Ramos (cell line): ENCODE data around the gene TPPP2.

Experiments
- in situ Hi-C: fragments of 300-500 bp; cut with MboI; formaldehyde crosslinking; loops from one replicate; pipeline ENCODE4 v1.14.3; 2022; ENCODE audit warnings: low sequenced_read_pairs; ENCODE audit not compliant: unreplicated experiment

The TPPP2 gene

DNA sequence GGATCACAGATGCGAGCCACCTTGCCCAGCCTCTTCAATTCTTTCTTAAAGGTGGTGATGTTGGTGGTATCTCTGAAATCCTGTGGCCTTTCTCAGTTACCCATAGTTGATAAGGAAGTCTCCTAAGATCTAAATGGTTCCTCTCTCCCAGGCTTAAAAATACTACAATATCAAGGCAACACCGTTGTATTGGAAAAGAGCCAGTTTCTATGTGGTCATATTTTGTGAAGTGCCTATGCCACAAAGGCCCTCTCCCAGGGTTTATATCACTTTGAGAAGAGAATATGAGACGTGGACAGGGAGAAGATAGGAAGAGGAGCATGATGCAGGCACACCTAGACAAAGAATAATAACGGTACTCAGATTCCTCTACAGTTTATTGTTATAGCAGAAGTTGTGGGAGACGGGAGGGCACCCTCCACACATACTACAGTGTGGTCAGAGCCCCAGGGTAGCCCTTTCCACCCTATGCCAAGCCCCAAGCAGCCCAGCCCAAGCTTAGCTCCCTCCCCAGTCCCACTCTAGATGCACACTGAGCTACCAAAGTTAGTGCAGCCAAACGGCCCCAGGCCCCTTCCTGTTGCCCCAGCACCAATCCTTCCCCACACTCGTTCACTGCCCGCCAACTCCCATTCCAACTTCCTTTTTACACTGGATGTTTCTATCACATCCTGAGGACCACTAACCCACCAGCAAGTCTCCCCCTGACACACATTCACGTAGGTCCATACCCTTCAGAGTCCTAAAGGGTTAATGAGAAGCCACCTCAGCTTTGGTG lies 13.4 kb upstream of the TPPP2 start:
- in situ Hi-C loops, result no loop called here

DNA sequence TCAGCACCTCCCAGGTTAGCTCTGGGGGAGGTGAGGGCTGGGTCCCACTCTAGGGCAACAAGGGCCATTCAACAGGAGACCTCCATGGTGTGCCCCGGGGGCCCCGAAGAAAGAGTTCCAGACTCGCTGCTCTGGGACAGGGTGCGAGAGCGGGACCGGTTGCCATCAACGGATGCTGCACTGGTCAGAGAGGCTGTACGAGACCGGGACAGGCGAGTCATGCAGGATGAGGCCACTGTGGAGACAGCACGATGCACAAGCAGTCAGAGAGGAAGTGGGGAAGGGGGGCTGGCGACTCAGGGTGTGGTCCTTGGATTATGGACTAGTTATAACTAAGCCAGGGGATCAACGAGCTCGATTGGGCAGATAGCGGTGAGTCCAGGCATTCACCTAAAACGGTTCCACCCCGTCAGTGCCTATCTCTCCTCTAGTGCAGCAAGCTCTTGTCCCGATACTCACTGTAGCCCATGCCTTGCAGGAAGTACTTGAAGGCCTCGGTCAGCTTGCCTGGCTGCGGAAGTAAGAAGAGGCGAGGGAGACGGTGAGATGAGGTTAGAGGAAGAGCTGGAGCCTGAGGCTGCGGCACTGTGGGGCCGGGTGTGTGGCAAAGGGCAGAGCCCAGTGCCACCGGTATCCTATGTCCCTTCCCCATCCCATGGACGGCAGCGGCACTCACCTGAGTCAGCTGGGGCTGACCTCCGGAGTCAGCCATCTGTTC lies 12.3 kb upstream of the TPPP2 start:
- in situ Hi-C loops, result no loop called here

DNA sequence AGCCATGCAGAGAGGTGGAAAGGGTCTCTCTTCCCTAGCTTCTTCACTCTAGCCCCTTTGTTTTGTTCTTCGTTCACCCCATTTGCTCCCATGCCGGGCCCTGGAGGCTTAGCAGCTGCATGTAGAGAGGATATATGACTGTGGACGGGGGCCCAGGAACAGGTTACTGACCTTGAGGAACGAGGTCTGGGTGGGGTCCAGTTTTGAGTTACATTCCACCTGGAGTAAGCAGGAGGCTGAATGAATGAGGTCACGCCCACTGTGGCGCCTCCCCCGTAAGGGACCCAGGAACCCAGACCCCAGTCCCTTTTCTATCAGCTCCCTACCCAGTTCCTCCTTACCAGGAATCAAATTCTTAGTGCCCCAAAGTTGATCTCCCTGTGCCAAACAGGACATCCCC lies 11.7 kb upstream of the TPPP2 start:
- in situ Hi-C loops, result no loop called here

DNA sequence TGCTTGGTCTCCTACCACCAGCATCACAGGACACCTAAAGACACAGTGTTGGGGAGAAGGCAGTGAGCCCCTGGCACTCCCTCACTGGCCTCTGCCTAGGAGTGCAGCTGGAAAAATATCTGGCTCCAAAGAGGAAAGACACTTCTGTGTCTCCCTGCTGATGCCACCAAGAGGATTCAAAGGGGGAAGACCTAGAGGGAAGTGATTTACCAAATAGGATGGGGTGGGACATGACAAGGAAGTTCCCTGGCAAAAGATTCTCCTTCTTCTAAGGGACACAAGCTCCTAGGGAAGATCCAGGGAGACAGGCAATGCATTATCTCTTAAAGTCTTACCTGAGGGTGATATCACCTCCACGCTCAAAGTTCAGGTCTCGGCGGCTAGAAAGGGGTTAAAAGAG lies 11.2 kb upstream of the TPPP2 start:
- in situ Hi-C loops, result no loop called here

DNA sequence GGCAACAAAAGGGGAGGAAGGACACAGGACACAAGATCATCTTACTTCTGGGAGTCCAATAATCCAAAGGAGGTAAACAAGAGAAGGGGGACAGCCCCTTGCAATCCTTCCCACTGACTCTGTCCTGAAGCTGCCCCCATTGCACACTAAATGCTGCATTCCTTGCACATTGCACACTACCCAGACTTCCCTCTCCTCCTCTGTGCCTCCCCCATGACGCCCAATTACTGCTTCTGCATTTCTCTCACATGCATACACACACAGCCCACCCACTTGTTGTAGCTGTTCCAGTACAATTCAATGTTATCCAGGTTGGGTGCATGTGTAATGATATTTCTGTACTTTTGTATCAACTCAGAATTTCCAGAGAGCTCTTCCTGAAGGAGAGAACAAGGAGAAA lies 10.7 kb upstream of the TPPP2 start:
- in situ Hi-C loops, result no loop called here

DNA sequence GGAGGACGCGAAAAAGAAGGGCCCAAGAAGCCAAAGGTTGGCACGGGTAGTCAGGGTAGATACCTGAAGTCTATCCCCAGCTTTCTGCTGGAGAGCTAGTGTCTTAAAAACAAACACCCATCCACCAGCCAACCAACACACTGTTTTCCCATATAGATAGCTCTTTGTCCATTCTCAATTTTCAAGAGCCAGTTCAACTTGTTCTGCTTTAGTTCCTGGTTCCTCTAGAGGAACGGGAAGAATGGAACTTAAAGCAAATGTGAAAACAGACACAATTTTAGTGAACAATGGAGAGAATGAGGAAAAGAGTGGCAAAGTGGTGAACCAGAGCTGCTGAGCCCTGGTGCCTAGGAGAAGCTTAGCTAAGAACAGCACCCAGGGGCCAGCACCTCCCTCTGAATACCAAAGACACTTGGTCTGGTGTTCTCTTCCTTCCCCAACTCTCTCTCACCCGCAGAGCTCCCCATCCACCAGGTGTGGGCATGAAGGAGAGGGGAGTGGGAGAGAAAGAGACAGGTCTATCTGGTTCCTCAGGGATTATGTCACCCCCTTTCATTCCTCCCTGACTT lies 9.0 kb upstream of the TPPP2 start:
- in situ Hi-C loops, result no loop called here

DNA sequence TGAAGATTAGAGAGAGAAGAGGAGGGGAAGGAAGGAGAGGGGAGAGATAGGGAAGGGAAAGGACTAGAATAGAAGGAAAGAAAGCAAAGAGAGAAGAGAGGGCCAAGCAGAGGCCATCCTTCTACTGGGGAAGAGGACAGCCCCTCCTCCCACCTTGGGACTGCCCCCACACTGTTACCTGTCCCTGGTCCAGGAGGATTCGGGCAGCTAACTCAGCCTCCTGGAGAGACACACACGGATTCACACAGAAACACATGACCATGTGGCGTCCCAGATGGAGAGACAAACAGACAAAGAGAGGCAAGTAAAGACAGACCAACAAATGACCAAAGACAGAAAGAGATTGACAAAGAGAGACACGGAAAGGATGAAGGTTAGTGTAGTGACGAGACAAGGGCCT lies 7.3 kb upstream of the TPPP2 start:
- in situ Hi-C loops, result no loop called here

DNA sequence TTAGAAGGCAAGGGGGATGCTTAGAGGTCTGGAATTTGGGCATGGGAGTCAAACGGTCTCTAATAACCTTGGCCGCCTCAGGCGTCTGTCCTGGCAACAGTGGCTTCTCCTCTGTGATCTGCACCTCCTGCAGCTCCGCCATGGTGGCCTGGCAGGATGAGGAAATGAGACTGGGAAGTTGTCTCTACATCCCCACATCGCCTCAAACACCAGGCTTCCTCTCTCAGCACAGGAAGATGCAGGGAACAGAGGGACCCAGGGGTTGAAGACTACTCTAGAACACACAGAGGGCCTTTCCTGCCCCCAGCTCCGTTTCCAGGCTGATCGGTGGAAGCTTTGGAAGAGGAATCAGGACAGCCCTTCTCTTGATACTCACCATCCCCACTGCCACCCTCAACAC lies 6.8 kb upstream of the TPPP2 start:
- in situ Hi-C loops, result no loop called here

DNA sequence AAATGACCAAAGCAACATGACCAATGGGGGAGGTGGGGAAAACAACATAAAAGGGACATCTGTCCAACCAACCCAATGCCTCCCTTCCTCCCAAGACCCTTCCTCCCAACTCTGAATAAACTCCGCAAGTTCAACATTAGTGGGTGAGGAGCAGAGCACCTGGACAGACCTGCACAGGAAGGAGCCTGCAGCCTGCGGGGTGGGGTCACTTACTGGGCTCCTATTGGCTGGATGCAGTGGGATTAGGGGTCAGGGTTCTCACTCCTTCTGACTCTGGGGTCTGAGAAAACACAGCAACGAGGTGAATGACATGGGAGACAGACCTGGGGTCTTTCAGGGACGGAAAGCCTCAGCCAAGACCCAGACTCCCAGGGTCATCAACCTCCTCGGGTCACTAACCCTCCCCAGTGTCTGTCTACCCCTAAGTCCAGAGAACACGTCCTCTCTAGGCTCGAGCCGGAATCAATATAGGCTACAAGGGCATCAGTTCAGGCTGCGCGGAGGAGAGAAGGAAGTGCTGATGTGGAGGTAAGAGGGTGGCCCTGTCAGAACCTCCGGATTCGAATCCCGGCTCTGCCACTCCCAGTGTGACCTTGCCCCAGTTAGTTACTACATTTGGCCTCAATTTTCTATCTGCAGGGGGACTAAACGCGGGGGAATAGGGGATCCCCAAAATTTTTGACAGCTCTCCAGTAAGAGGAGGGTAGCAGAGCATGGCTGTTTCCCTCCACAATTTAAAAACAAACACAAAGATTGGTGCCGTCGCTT lies 6.0 kb upstream of the TPPP2 start:
- in situ Hi-C loops, result no loop called here

DNA sequence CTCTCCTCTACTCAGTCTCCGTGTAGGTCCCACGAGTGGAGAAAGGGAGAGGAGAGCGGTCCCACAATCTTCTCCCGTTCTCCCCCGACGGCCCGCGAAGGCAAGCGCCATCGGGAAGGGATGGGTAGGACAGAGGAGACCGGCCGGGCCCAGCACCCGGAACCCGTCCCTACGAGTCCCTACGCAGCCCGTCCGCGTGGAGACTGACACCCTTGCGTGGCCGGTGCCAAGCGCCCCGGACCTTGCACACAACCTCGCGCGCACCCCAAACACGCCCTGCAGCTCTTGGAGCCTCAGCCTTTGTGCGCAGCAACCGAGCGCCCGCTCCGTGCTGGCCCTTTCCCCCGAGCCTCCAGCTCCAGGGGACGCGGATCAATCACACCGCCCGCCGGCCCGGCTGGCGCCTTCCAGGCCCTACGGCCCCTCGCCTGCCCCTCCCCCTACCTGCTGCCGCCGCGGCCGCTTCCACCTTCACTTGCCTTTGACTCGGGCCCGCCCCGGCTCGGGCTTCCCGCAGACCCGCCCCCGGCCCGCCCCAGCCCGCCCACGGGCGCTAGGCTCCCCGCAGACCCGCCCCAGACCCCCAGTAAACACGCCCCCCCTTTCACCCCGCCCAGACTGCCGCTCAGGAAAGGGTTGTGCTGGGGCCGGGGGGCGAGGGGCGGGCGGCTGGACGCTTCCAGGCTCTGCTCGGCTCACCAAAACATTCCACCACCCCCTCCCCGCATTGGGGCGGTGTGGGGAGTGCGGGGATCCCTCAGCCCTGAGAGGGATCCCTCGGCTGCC lies 5.2 kb upstream of the TPPP2 start, which contains the start of gene NDRG2:
Gene NDRG2, minus strand, starts transcription at position 477 of the 786 bp plus-strand sequence. CDS start 1,746 bp downstream, outside the sequence.
- in situ Hi-C loops, result no loop called here

DNA sequence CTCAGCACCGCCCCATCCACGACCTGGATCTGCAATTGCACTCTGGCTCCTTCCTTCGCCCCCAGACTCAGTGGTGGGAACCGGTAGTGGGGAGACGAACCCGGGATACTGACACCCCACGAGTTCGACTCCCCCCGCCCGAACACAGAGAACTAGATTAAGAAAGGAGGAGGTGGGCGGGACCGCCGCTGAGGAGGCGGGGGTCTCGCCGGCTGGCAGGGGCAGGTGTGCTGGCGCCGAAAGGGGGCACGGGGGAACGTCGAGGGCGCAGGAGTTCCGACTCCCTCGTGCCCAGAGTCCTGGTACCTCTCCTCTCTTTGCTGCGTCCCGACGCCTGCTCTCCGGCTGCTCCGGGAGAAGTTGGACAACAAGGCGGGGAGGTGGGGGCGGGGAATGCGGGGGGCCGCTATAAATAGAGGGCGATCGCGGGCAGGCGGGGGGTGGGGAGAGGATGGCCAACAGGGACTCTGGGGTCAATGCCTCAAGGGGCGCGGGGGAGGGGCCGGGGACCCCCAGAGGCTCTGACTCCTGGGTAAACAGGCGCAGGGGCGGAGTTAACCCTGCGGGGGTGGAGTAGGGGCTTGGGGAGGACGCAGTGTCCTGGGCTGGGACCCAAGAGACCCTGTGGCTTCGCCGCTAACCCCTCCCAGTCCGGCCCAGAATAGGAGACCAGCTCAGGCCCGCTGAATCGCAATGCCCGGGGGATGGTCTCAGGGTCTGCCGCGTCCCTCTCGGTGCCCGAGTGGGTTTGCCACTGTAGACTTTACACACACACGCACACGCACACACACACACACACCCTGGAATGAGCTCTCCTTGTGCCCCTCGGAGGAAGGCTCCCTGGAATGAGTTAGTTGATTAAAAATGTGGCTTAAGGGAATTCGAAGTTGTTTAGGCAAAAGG lies 4.4 kb upstream of the TPPP2 start:
- in situ Hi-C loops, result no loop called here

DNA sequence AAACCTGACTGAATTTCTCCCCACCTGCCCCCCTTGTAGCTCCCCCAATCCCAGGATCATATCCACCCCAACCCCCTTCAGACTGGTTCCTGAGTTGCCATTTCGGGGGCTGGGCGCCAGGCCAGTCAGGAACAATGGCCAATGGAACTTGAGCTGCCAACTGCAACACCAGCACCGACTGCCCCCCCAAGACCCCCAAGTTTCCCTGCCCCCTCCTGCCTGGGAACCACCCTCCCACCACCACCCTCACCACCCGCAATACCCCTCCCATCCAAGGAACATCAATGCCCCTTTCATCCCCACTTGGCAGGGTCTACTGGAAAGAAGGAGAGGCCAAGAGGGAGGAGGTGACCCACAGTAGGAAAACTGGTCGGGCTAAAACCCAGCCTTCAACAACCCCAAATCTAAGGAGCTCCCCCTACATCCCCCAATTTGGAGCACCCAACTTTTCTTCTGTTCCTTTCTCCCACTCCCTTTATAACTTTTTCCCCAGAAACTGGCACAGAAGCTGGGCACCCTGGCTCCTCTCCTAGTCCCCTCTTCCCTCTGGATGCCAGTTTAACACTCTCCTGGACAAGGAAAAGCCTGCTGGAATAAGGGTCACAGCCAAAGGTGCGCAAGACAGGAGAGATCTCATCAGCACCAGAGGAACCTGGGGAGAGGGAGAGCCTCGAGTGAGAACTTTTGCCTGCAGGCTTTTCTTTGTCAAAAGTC lies 3.6 kb upstream of the TPPP2 start:
- in situ Hi-C loops, result no loop called here

DNA sequence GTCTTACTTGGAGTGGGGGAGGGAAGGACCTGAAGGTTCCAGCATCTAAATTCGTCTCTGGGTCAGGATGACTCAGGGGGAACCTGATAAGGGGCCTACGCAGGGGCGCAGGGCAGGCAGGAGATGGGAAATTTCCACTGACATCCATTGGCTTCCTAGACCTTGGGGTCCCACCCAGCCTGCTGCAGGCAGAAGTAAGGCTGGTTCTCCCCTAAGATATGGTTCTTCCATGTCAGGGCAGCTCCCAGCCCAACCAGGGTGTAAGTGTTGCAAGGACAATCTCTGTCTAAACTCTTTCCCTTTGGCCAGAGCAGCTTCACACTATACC lies 3.1 kb upstream of the TPPP2 start:
- in situ Hi-C loops, result no loop called here

DNA sequence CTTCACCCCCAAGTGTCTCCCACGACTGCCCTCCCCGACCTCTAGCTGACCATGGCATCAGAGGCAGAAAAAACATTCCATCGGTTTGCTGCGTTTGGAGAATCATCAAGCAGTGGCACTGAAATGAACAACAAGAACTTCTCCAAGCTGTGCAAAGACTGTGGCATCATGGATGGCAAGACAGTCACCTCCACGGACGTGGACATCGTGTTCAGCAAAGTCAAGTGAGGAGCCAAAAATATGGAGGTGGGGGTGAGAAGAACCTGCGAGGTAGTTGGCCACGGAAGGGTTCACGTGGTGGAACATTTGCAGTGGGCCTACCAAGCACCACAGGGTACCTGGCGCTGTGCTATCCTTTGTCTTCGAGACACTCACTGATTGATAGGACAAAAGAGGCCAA lies 514 bp downstream of the TPPP2 start:
- in situ Hi-C loops, result no loop called here

DNA sequence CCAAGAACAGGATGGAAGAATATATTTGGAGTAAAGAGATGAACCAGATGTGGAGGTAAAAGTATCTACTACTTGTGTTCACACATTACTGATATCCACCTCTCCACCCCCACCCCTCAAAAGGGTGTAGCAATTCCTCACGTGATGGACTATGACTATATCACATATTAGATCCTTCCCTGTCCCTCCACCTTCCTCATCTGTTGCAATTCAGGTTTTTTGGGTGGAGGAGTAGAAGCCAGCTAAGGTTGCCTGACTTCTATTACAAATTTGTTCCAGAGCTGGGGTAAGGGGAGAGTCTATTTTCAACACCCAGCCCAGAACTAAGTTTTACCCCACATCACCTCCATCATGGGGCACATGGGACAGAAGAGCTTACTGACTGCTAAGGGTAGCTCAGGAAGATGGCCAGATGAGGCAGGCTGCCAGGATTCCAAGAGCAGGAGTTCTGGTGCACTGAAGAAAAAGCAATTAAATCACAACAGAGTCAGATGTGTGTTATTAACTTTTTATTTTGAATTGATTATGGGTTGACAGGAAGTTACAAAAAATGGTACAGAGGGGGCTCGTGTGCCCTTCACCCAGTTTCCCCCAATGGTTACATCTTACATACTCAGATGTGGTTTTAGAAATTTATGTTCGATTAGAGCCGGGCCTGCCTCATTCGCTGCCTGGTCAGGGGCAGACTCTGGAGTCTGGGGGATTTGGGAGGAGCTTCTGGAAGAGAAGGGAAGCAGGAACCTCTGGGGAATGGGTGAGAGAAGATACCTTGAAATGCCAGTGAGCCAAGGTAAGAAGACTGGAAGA lies 2.5 kb downstream of the TPPP2 start:
- in situ Hi-C loops, result no loop called here

DNA sequence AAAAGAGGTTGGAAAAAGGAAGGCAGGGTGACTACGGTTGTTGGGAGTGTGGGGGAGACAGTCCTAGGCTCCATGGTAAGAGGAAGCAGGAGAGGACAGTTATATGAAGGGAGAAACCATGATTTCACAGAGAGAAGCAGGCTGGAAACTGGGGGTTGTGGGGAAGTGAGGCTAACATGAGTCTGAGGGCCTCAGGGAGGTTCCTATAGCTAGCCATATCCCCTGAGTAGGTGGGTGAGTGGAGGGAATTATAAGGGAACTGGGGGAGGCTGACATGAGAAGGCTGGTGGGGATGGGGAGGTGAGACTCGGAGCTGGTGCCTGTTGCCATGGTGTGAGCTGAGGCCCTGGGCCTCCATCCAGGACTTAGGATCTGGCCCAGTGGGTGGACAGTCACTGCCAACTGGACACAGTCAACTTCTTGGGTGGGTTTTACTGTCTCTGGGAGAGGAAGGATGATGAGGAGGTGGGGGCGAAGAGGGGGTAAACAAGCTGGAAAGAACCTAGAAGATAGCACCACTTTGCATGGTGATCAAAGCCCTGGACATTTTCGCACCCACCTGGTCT lies 3.2 kb downstream of the TPPP2 start:
- in situ Hi-C loops, result no loop called here

DNA sequence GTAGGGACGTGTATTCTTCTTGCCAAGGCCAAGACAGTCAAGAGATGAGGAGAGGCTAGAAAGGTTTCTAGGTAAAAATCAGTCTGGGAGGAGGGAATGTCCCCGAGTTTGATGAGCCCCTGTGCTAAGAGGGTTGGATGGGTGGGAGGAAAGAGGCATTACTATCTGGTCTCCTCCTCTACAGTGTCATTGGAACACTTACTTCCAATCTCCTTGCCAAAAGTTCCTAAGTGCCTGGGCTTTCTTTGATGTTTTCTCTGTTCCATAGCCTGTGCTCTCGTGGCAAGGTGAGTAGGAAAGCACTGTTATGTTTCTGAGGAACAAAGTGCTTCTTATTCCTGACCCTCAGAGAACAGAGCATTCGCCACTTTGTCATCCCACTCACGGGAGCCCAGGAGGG lies 4.7 kb downstream of the TPPP2 start, which contains the start of gene RNASE13:
Gene RNASE13, minus strand, starts transcription at position 101 of the 400 bp plus-strand sequence. CDS start 519 bp downstream, outside the sequence.
- in situ Hi-C loops, result no loop called here
